HG03064 (cell line): ENCODE results near the gene BARX2.
A peak's percentile ranks its signal among the peaks of the same experiment; 100 is the strongest.
"Not testable (repeated sequence)": the region's sequence is repeated elsewhere in the genome, so short reads cannot be mapped to it uniquely, and the experiment has no call there.

ENCODE experiments used
- ATAC-seq: cut with Tn5 transposase; IDR thresholded peaks from one replicate; pipeline ENCODE4 v1.9.1; 2021; ENCODE audit warnings: low read depth; ENCODE audit not compliant: unreplicated experiment

BARX2 gene

GRCh38 chr11:129375751-129376657 is at the start of gene BARX2:
Gene BARX2 (plus strand): TSS chr11:129375848. CDS start chr11:129376036, 188 bp downstream.
- ATAC-seq, result no peak

- no peak for ATAC-seq
Observed at GRCh38 chr11:129326921-129327320, 48.7 kb upstream of the BARX2 start.

GRCh38 chr11:129327708-129328107 is 47.9 kb upstream of the BARX2 start:
- ATAC-seq, result not testable (repeated sequence)

GRCh38 chr11:129328756-129329155 is 46.9 kb upstream of the BARX2 start:
- no peak for ATAC-seq

- ATAC-seq, result no peak
Observed at GRCh38 chr11:129331217-129331616, 44.4 kb upstream of the BARX2 start.

GRCh38 chr11:129331871-129332274 is 43.8 kb upstream of the BARX2 start:
- peak; percentile 83 for ATAC-seq

GRCh38 chr11:129333873-129334272 is 41.8 kb upstream of the BARX2 start:
- ATAC-seq, result no peak

- not testable (repeated sequence) for ATAC-seq
Observed at GRCh38 chr11:129344301-129344940, 31.2 kb upstream of the BARX2 start.

GRCh38 chr11:129346916-129347315 is 28.7 kb upstream of the BARX2 start:
- ATAC-seq, result no peak

- ATAC-seq, result no peak
Observed at GRCh38 chr11:129348813-129349212, 26.8 kb upstream of the BARX2 start.

GRCh38 chr11:129352676-129353075 is 23.0 kb upstream of the BARX2 start:
- ATAC-seq, result no peak

GRCh38 chr11:129354691-129355090 is 21.0 kb upstream of the BARX2 start:
- no peak for ATAC-seq

- ATAC-seq, result no peak
Observed at GRCh38 chr11:129359748-129360147, 15.9 kb upstream of the BARX2 start.

- peak; percentile 100 for ATAC-seq
Observed at GRCh38 chr11:129364143-129364654, 11.4 kb upstream of the BARX2 start.

- no peak for ATAC-seq
Observed at GRCh38 chr11:129365816-129366215, 9.8 kb upstream of the BARX2 start.

GRCh38 chr11:129366737-129367597 is 8.7 kb upstream of the BARX2 start:
- ATAC-seq, result no peak

- no peak for ATAC-seq
Observed at GRCh38 chr11:129368889-129369672, 6.6 kb upstream of the BARX2 start.

- no peak for ATAC-seq
Observed at GRCh38 chr11:129370715-129371114, 4.9 kb upstream of the BARX2 start.

- no peak for ATAC-seq
Observed at GRCh38 chr11:129372609-129373488, 2.8 kb upstream of the BARX2 start.
